ENCODE data around the gene AHNAK2.
A peak's percentile ranks its signal among the peaks of the same experiment; 100 is the strongest.

AHNAK2 gene

DNA sequence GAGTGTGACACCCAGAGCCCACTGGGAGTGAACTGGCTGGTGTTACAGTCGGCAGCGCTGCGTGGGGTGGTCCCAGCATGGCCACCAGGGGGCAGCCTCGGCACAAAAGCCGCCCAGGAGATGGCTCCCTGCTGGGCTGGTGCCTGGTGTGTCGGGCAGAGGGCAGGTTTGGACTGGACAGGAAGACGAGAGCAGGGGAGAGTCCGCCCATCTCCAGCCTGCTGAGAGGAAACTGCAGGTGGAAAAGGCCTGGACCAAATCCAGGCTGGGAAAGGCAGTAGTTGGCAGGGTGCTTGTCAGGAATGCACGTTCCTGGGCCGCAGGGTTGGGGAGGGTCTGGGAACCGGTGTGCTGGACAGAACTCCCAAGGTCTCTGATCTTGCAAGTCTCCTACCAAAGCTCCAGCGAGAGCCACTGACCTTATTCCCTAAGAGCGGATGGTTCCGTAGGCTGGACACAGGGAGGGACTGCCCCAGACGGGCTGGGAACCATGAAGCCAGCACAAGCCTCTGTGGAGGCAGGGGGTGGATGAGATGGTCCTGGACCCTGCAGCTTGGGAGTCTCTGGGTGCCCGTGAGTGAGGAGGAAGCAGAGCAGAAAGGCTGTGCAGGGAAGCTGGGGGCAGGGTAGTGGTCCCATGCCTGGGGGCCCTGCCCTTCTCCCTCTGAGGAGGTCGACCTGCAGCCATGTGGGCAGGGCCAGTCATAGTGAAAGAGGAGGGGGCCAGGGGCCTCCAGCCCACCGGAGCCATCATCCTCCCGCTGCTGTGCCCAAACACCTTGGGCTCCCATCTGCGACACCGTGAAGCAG, 1.8 kb downstream of the AHNAK2 start (continued):
- TF ChIP-seq AEBP2 (tag by site-specific recombination; IDR thresholded peaks at IDR 0.05; ENCODE audit: borderline replicate concordance) (no peak), ZNF558 (tag by site-specific recombination; IDR thresholded peaks at IDR 0.05) (no peak), ZNF792 (tag by site-specific recombination; IDR thresholded peaks at IDR 0.05) (no peak), ZNF561 (tag by site-specific recombination; IDR thresholded peaks at IDR 0.05; ENCODE audit: borderline replicate concordance) (no peak), ZBTB44 (tag by site-specific recombination; IDR thresholded peaks at IDR 0.05) (0 out of 2 replicates have a peak, but pooled peaks have one; percentile 16), ZSCAN30 (tag by site-specific recombination; IDR thresholded peaks at IDR 0.05) (peak; percentile 67; the same call in 1 of the 2 replicates), HIC1 (tag by site-specific recombination; IDR thresholded peaks at IDR 0.05) (peak; percentile 84), BCL11A (tag by site-specific recombination; IDR thresholded peaks at IDR 0.05; ENCODE audit: low read depth) (peak; percentile 85; the same call in 1 of the 2 replicates), ZNF473 (tag by site-specific recombination; IDR thresholded peaks at IDR 0.05) (no peak), ZBTB7A (tag by site-specific recombination; IDR thresholded peaks at IDR 0.05; ENCODE audit: low read depth) (peak; percentile 59; the same call in 1 of the 2 replicates), IKZF3 (tag by site-specific recombination; IDR thresholded peaks at IDR 0.05) (peak; percentile 32; the same call in 1 of the 2 replicates), ZNF654 (tag by site-specific recombination; IDR thresholded peaks at IDR 0.05; ENCODE audit: low read depth) (peak; percentile 79), ZNF544 (tag by site-specific recombination; IDR thresholded peaks at IDR 0.05) (no peak), GLIS2 (tag by site-specific recombination; IDR thresholded peaks at IDR 0.05) (peak; percentile 91)
- TF ChIP-seq, protein P1, sequence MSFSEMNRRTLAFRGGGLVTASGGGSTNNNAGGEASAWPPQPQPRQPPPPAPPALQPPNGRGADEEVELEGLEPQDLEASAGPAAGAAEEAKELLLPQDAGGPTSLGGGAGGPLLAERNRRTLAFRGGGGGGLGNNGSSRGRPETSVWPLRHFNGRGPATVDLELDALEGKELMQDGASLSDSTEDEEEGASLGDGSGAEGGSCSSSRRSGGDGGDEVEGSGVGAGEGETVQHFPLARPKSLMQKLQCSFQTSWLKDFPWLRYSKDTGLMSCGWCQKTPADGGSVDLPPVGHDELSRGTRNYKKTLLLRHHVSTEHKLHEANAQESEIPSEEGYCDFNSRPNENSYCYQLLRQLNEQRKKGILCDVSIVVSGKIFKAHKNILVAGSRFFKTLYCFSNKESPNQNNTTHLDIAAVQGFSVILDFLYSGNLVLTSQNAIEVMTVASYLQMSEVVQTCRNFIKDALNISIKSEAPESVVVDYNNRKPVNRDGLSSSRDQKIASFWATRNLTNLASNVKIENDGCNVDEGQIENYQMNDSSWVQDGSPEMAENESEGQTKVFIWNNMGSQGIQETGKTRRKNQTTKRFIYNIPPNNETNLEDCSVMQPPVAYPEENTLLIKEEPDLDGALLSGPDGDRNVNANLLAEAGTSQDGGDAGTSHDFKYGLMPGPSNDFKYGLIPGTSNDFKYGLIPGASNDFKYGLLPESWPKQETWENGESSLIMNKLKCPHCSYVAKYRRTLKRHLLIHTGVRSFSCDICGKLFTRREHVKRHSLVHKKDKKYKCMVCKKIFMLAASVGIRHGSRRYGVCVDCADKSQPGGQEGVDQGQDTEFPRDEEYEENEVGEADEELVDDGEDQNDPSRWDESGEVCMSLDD (tag by site-specific recombination; IDR thresholded peaks at IDR 0.05) = peak; percentile 45; the same call in 1 of the 2 replicates
- TF ChIP-seq, protein P2, sequence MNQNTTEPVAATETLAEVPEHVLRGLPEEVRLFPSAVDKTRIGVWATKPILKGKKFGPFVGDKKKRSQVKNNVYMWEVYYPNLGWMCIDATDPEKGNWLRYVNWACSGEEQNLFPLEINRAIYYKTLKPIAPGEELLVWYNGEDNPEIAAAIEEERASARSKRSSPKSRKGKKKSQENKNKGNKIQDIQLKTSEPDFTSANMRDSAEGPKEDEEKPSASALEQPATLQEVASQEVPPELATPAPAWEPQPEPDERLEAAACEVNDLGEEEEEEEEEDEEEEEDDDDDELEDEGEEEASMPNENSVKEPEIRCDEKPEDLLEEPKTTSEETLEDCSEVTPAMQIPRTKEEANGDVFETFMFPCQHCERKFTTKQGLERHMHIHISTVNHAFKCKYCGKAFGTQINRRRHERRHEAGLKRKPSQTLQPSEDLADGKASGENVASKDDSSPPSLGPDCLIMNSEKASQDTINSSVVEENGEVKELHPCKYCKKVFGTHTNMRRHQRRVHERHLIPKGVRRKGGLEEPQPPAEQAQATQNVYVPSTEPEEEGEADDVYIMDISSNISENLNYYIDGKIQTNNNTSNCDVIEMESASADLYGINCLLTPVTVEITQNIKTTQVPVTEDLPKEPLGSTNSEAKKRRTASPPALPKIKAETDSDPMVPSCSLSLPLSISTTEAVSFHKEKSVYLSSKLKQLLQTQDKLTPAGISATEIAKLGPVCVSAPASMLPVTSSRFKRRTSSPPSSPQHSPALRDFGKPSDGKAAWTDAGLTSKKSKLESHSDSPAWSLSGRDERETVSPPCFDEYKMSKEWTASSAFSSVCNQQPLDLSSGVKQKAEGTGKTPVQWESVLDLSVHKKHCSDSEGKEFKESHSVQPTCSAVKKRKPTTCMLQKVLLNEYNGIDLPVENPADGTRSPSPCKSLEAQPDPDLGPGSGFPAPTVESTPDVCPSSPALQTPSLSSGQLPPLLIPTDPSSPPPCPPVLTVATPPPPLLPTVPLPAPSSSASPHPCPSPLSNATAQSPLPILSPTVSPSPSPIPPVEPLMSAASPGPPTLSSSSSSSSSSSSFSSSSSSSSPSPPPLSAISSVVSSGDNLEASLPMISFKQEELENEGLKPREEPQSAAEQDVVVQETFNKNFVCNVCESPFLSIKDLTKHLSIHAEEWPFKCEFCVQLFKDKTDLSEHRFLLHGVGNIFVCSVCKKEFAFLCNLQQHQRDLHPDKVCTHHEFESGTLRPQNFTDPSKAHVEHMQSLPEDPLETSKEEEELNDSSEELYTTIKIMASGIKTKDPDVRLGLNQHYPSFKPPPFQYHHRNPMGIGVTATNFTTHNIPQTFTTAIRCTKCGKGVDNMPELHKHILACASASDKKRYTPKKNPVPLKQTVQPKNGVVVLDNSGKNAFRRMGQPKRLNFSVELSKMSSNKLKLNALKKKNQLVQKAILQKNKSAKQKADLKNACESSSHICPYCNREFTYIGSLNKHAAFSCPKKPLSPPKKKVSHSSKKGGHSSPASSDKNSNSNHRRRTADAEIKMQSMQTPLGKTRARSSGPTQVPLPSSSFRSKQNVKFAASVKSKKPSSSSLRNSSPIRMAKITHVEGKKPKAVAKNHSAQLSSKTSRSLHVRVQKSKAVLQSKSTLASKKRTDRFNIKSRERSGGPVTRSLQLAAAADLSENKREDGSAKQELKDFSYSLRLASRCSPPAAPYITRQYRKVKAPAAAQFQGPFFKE (tag by site-specific recombination; IDR thresholded peaks at IDR 0.05; ENCODE audit: borderline replicate concordance) = no peak
- TF ChIP-seq, protein P3, sequence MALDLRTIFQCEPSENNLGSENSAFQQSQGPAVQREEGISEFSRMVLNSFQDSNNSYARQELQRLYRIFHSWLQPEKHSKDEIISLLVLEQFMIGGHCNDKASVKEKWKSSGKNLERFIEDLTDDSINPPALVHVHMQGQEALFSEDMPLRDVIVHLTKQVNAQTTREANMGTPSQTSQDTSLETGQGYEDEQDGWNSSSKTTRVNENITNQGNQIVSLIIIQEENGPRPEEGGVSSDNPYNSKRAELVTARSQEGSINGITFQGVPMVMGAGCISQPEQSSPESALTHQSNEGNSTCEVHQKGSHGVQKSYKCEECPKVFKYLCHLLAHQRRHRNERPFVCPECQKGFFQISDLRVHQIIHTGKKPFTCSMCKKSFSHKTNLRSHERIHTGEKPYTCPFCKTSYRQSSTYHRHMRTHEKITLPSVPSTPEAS (tag by site-specific recombination; IDR thresholded peaks at IDR 0.05) = no peak

Data from HEK293 (cell line).